Gastrocnemius medialis (tissue), 4 donors: ENCODE results near the gene LOXL3. TPM values are rescaled to one million over a fixed set of nuclear protein-coding genes. Genes with fewer than 3 reads are reported as not detected.

ENCODE experiments used
- ATAC-seq, 2 donors: fragments of 150-250 bp; one replicate each; pipeline ENCODE4 v1.9.1; 2016
- DNase-seq, 2 donors: peaks; one replicate each; pipeline ENCODE4 v3.0.0-alpha.2; 2019
- H3K27ac ChIP-seq, 4 donors: fragments of 200-600 bp; sonication (generic); 1 replicate in 1 of 4; 2 replicates in 3 of 4; pipeline ENCODE4 v1.5.1; 2016 to 2018; ENCODE audit warnings: mild to moderate bottlenecking in 2 of 4, moderate library complexity in 1 of 4
- H3K27me3 ChIP-seq, 3 donors: fragments of 200-600 bp; sonication (generic) in 2 of 3; 1 replicate in 1 of 3; 2 replicates in 2 of 3; pipeline versions ENCODE4 v1.5.1 to v1.6.0; 2016 to 2019; ENCODE audit warnings: mild to moderate bottlenecking in 1 of 3, moderate library complexity in 1 of 3
- H3K36me3 ChIP-seq, 2 donors: fragments of 200-600 bp; sonication (generic) in 1 of 2; one replicate each; pipeline ENCODE4 v1.5.1; 2017 to 2018
- H3K4me1 ChIP-seq, 2 donors: fragments of 200-600 bp; sonication (generic) in 1 of 2; one replicate each; pipeline ENCODE4 v1.5.1; 2016 to 2017; ENCODE audit warnings: mild to moderate bottlenecking in 2 of 2
- H3K4me3 ChIP-seq, 4 donors: fragments of 200-600 bp; sonication (generic) in 3 of 4; 1 replicate in 1 of 4; 2 replicates in 3 of 4; pipeline ENCODE4 v1.5.1; 2016 to 2019; ENCODE audit warnings: mild to moderate bottlenecking in 2 of 4
- H3K9me3 ChIP-seq, 3 donors: fragments of 200-600 bp; sonication (generic) in 2 of 3; 1 replicate in 1 of 3; 2 replicates in 2 of 3; pipeline ENCODE4 v1.5.1; 2016 to 2019
- CTCF ChIP-seq, 5 experiments: fragments of 450-650 bp in 3 of 5; fragments of 200-600 bp in 2 of 5; sonication (generic) in 2 of 5; IDR thresholded peaks in 4 of 5; conservative IDR thresholded peaks in 1 of 5; 1 replicate in 4 of 5; 2 replicates in 1 of 5; pipeline ENCODE4 v1.5.1; 2016 to 2019; ENCODE audit warnings: antibody characterized with exemption in 5 of 5, mild to moderate bottlenecking in 3 of 5, moderate library complexity in 3 of 5
- POLR2A ChIP-seq, 2 donors: fragments of 450-650 bp; IDR thresholded peaks; one replicate each; pipeline ENCODE4 v1.6.1; 2017; ENCODE audit warnings: antibody characterized with exemption in 2 of 2, mild to moderate bottlenecking in 2 of 2, moderate library complexity in 2 of 2
- in situ Hi-C, 4 donors: fragments of 200-750 bp; cut with MboI; loops; one replicate each; pipeline versions ENCODE4 v1.15.0 to v1.8.0; 2017; ENCODE audit warnings: low sequenced_read_pairs in 4 of 4
- intact Hi-C: fragments of 100-400 bp; cut with DNase I; formaldehyde crosslinking; loops from one replicate; pipeline ENCODE4 v1.15.1; 2023; ENCODE audit warnings: low total_unique reads
- total RNA-seq, 4 donors: library from RNA; depleted of rRNA; stranded (reverse); fragments of >200 nt; gene quantifications; one replicate each; pipeline versions ENCODE4 v1.1.0 to v1.2.3, GENCODE V29; 2016

The LOXL3 gene
- total RNA-seq, 4 donors from 2014 or later = 0.65 to 1.3 (median 0.95) TPM

DNA sequence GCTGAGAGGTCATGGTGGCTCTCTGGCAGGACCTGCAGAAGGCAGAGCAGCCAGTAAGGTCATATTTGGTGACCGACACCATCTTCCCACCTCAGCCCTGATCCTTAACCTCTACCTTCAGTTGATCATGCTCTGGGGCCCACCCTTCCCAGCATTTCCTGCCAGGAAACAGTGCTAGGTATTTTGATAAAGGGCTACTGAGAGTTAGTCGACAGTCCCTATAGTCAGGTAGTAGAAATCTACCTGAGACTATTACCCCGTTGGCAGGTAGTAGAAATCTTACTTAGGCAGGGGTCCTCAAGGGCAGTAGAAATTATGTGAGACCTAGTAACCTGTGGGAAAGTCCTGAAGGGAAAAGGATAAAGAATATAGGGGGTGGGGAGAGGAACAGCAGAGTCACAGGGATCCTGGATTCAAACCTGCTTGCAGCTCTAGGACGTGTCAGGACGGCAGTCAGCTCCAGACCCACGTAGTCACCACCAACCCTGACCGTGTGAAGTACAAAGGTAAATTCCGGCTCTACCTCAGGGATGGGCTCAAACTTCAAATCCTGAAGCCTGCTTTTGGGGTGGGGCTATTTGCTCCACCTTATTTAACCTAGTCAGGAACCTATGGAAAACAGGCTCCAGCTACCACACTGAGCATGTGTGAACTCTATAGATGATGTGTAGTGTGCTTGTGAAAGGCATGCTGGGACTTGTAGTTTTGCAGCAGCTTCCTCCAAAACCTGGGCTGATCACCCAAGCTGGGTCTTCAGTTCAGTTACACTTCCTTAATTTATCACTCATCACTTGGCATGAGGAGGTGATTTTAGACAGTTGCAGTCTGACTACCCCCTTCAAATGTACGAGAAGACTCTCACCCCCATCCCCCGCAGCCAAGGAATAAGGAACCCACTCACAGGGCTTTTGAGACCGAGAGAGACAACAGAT lies 27.8 kb downstream of the LOXL3 start, which contains the start of gene DQX1:
TSS of gene DQX1 (minus strand) at position 515 of the 932 bp plus-strand sequence. CDS start at position 13, 502 bp downstream.
- in situ Hi-C loops = loop anchor here in 1 of 4 donors (25.0 kb wide), 1 partner anchor 1289 kb away; the partner anchor contains the start of genes CCT7 and PRADC1
- no peak for DNase-seq
- peaks cover 0 to 29% of the 10 kb centered on the region in 2 donors for H3K36me3 ChIP-seq

DNA sequence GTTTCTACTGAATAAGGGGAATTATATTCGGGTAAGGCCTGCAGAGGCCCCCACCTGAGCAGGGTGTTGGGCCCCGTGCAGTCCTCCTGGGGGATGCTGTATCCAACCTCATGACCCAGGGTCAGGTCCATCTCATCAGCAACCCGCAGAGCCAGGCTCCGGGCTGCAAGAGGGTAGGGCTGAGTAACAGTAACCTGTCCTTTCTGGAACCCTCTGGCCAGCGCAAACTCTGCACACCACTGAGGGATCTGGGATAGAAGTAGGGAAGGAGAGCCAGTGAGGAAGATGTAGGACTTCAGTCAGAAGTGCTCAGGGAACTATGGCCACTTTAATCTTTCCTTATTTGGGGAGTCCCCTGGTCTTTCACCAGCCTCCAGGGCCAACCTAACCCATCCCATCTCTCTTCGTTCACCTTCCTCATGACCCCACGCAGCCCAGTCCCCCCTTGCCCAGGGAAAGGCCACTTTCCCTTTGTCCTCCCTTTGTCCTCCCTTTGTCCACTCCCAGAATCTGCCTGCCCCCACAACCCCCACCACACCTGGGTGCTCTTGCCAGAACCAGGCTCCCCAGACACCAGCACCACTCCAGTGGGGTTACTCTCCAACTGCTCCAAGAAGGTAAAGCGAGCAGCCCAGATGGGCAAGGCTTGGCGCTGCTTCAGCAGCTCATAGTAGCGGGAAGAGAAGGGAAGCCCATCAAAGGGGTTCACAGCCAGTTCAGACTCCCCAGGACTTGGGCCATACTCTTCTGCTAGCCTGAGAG lies 28.6 kb downstream of the LOXL3 start:
- ATAC-seq (no peak), DNase-seq (no peak)
- peaks cover 0 to 29% of the 10 kb centered on the region in 2 donors for H3K36me3 ChIP-seq
- intact Hi-C loops (loop anchor here (10.0 kb wide), 1 partner anchor 310 kb away; the partner anchor contains the start of gene HK2), in situ Hi-C loops (loop anchor here in 1 of 4 donors (25.0 kb wide), 1 partner anchor 1288 kb away; the partner anchor contains the start of genes CCT7 and PRADC1)
- peaks cover 10 to 17% of the 10 kb centered on the region in 2 donors for H3K4me1 ChIP-seq
- peaks cover 4 to 9% (median 8%) of the 10 kb centered on the region in 3 donors for H3K27me3 ChIP-seq
- no peak overlapping the region for H3K4me3 ChIP-seq
- no peak overlapping the region for H3K27ac ChIP-seq
- TF ChIP-seq CTCF (IDR thresholded peaks at IDR 0.05 in 4 of 5, conservative IDR thresholded peaks at IDR 0.05 in 1 of 5) = no peak
- TF ChIP-seq POLR2A (IDR thresholded peaks at IDR 0.05) = no peak
- H3K9me3 ChIP-seq = no peaks in the 10 kb centered on the region

More for the DNA sequence above, 27.8 kb downstream of the LOXL3 start, which contains the start of gene DQX1:
- ATAC-seq = no peak
- H3K27ac ChIP-seq = no peak within 1 kb of the TSS
- no peak within 1 kb of the TSS for H3K4me3 ChIP-seq
- H3K27me3 ChIP-seq = peaks cover 0 to under 1% (median 0%) of the 10 kb centered on the region in 3 donors
- TF ChIP-seq CTCF (IDR thresholded peaks at IDR 0.05 in 4 of 5, conservative IDR thresholded peaks at IDR 0.05 in 1 of 5) = no peak
- no peak for TF ChIP-seq POLR2A (IDR thresholded peaks at IDR 0.05)
- intact Hi-C loops = loop anchor here (10.0 kb wide), 1 partner anchor 309 kb away; the partner anchor contains the start of gene HK2
- H3K9me3 ChIP-seq = no peaks in the 10 kb centered on the region
- peaks cover 14 to 25% of the 10 kb centered on the region in 2 donors for H3K4me1 ChIP-seq

GRCh38 chr2:74524005-74524404 lies 29.7 kb downstream of the LOXL3 start:
- intact Hi-C loops = loop anchor here (10.0 kb wide), 1 partner anchor 311 kb away; the partner anchor contains the start of gene HK2
- no peaks in the 10 kb centered on the region for H3K9me3 ChIP-seq
- in situ Hi-C loops = no loop called here
- H3K36me3 ChIP-seq = peaks cover 0 to 29% of the 10 kb centered on the region in 2 donors
- TF ChIP-seq CTCF (IDR thresholded peaks at IDR 0.05 in 4 of 5, conservative IDR thresholded peaks at IDR 0.05 in 1 of 5) = no peak
- no peak for TF ChIP-seq POLR2A (IDR thresholded peaks at IDR 0.05)
- no peak overlapping the region for H3K27ac ChIP-seq
- DNase-seq (no peak), ATAC-seq (no peak)
- no peak overlapping the region for H3K4me3 ChIP-seq
- peaks cover 10 to 15% of the 10 kb centered on the region in 2 donors for H3K4me1 ChIP-seq
- H3K27me3 ChIP-seq = peaks cover 13 to 20% (median 19%) of the 10 kb centered on the region in 3 donors

GRCh38 chr2:74522516-74522915 lies 31.2 kb downstream of the LOXL3 start:
- in situ Hi-C loops = no loop called here
- H3K27ac ChIP-seq = no peak overlapping the region
- peaks cover 0 to under 1% of the 10 kb centered on the region in 2 donors for H3K4me1 ChIP-seq
- peaks cover 0 to 21% of the 10 kb centered on the region in 2 donors for H3K36me3 ChIP-seq
- H3K27me3 ChIP-seq = peaks cover 26 to 35% (median 34%) of the 10 kb centered on the region in 3 donors
- DNase-seq = no peak
- TF ChIP-seq POLR2A (IDR thresholded peaks at IDR 0.05) (no peak), CTCF (IDR thresholded peaks at IDR 0.05 in 4 of 5, conservative IDR thresholded peaks at IDR 0.05 in 1 of 5) (no peak)
- no peak overlapping the region for H3K4me3 ChIP-seq
- no peak for ATAC-seq
- intact Hi-C loops = loop anchor here (10.0 kb wide), 1 partner anchor 312 kb away; the partner anchor contains the start of gene HK2
- no peaks in the 10 kb centered on the region for H3K9me3 ChIP-seq
